H1 (cell line): ENCODE results near the gene LBX1. TPM values are rescaled to one million over a fixed set of nuclear protein-coding genes. Genes with fewer than 3 reads are reported as not detected.

ENCODE experiments used
- TCF12 ChIP-seq: IDR thresholded peaks from 2 replicates; pipeline ENCODE4 v1.6.1; 2011; ENCODE audit warnings: low read depth, mild to moderate bottlenecking, low read length
- polyA plus RNA-seq, 7 experiments: library from polyadenylated mRNA; depleted of rRNA in 3 of 7; stranded (reverse) in 5 of 7; unstranded in 2 of 7; fragments of >200 nt in 5 of 7; fragments of 200-250 nt in 2 of 7; gene quantifications; 1 replicate in 5 of 7; 2 replicates in 1 of 7; 4 replicates in 1 of 7; pipeline versions ENCODE4 v1.2.1 to v1.2.3, GENCODE V29; 2011 to 2013; ENCODE audit warnings: missing spikeins in 2 of 7, mixed read lengths in 2 of 7
- total RNA-seq: library from RNA; stranded (reverse); fragmentation: NEBNext Ultra II Directional; extraction: Animal tissue kit (Norgen Biotek cat#: 25700); gene quantifications from 2 replicates; pipeline ENCODE4 v1.2.1, GENCODE V29; 2021

The LBX1 gene
- total and polyA plus RNA-seq, 2 of the 8 experiments (the other 6 are each of a cell fraction or from before 2014, with no cell fraction given), result not detected

- TF ChIP-seq TCF12, result no peak
- TF ChIP-seq, all 59 proteins: peak for 0
Observed at GRCh38 chr10:101266381-101267289, 37.4 kb upstream of the LBX1 start (continued).
